Thyroid gland (tissue), 4 donors: ENCODE data around the gene FGL2.
"Not testable (repeated sequence)": the region's sequence is repeated elsewhere in the genome, so short reads cannot be mapped to it uniquely, and the experiment has no call there.

ENCODE experiments used
- POLR2A ChIP-seq, 2 donors: fragments of 450-650 bp; IDR thresholded peaks; one replicate each; pipeline ENCODE4 v1.6.1; 2017; ENCODE audit warnings: antibody characterized with exemption in 2 of 2, mild to moderate bottlenecking in 2 of 2, moderate library complexity in 1 of 2
- TF ChIP-seq, protein P1 (sequence below), 6 experiments: fragments of 200-600 bp in 3 of 6; fragments of 450-650 bp in 3 of 6; sonication (generic) in 3 of 6; IDR thresholded peaks; one replicate each; pipeline ENCODE4 v1.5.1; 2016 to 2019; ENCODE audit warnings: antibody characterized with exemption in 6 of 6, mild to moderate bottlenecking in 2 of 6, inconsistent platforms in 1 of 6, moderate library complexity in 1 of 6

DNA sequence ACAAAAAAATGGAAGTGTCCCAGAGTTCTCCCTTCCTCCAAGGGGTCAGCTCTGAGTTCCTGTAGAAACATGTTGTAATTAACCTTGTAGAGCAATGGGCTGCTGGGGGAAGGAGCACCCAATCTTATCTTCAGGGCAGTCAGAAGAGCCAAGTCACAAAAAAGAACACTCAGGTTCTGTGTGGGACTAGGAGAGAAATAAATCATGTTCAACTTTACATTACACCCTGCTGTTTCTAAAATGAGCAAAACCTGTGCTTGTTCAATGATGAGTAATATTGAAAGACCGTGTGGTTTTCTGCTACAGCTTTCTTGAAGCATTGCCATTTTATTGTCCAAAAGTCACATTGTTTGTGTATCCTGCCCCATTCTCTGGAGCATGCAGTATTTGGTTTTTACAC, 42.6 kb downstream of the FGL2 start:
- TF ChIP-seq, protein P1, sequence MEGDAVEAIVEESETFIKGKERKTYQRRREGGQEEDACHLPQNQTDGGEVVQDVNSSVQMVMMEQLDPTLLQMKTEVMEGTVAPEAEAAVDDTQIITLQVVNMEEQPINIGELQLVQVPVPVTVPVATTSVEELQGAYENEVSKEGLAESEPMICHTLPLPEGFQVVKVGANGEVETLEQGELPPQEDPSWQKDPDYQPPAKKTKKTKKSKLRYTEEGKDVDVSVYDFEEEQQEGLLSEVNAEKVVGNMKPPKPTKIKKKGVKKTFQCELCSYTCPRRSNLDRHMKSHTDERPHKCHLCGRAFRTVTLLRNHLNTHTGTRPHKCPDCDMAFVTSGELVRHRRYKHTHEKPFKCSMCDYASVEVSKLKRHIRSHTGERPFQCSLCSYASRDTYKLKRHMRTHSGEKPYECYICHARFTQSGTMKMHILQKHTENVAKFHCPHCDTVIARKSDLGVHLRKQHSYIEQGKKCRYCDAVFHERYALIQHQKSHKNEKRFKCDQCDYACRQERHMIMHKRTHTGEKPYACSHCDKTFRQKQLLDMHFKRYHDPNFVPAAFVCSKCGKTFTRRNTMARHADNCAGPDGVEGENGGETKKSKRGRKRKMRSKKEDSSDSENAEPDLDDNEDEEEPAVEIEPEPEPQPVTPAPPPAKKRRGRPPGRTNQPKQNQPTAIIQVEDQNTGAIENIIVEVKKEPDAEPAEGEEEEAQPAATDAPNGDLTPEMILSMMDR (IDR thresholded peaks at IDR 0.05): not testable (repeated sequence)
- TF ChIP-seq POLR2A (IDR thresholded peaks at IDR 0.05): not testable (repeated sequence)
